LoVo (cell line): ENCODE data around the gene COPS6.

Source experiments
- DNase-seq: peaks from one replicate; pipeline ENCODE4 v3.0.0-alpha.2; 2016; ENCODE audit warnings: low spot score

The COPS6 gene

DNA sequence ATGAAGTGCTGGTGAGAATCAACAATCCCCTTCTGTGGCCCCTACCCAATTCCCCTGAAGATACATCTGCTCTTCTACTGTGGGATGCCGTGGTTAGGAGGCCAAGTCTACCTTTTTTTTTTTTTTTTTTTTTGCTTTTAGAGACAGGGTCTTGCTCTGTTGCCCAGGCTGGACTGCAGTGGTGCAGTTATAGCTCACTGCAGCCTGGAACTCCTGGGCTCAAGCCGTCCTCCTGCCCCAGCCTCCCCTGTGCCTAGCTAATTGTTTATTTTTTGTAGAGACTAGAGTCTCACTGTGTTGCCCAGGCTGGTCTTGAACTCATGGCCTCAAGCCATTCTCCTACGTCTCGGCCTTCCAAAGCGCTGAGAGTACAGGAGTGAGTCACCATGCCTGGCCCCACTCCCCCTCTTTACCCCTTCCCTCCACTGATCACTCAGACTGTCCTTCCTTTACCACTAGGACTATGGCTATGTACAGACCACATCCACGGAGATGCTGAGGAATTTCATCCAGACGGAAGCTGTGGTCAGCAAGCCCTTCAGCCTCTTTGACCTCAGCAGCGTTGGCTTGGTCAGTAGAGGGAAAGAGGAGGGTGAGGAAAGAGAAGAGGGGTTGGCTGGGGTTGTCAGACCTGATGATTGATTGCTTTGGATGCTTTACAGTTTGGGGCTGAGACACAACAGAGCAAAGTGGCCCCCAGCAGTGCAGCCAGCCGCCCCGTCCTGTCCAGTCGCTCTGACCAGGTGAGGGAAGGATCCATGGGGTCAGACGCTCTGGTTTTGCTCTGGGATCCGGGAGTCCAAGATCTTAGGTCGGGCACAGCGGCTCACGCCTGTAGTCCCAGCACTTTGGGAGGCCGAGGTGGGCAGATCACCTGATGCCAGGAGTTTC lies 14.4 kb downstream of the COPS6 start:
- no peak for DNase-seq

DNA sequence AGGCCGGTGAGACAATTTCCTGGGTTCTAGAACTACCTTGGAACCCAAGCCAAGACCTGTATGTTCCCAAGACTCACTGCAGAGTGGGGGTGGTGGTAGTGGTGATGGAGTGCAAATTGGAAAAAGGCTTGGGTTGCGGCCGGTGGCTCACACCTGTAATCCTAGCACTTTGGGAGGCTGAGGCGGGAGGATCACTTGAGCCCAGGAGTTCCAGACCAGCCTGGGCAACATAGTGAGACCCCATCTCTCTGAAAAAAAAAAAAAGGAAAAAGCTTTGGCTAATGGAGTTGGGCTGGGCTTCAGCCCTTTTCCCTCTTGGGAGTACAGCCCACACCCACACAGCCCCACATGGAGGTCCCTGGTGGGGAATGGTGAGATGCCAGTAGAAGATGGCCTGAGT lies 16.8 kb downstream of the COPS6 start:
- DNase-seq, result no peak

DNA sequence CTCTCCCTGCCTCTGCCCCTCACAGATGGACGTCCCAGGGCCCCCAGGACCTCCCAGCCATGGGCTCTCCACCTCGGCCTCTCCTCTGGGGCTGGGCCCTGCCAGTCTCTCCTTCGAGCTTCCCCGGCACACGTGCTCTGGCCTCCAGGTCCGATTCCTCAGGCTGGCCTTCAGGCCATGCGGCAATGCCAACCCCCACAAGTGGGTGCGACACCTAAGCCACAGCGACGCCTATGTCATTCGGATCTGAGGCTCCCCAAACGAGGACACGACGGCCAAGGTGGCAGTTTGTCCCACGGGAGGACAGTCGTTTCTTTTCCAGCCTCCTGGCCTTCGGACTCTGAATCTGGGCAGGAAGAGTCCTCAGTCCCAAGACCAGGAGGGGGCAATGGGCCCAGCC lies 17.9 kb downstream of the COPS6 start:
- DNase-seq, result no peak

DNA sequence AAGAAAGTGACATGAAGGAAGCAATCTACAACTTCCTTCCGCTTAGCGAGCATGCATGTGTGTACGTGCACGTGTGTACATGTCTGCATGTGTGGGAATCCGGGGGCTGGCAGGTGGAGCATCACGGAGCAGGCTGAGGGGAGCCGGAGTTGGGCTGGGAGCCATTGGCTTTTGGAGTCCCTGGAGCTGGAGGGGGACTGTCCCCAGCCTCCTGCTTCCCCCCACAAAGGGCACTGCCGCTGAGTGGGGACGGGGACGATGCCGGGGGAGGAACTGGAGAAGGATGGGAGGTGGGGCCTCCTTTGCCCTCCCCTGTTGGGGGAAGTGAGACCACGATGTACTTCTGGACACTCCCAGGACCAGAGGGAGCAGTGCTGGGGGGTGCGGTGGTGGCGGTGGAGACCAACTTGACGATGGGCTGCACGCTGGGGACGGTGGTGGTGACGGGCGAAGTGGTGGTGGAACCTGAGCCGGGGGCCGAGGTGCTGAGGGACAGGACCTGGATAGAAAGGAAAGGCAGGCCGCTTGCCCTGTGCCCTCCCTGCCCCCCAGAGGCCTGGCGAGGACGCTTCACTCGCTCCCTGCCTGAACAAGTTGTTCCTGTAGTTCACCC lies 18.5 kb downstream of the COPS6 start:
- DNase-seq, result no peak

DNA sequence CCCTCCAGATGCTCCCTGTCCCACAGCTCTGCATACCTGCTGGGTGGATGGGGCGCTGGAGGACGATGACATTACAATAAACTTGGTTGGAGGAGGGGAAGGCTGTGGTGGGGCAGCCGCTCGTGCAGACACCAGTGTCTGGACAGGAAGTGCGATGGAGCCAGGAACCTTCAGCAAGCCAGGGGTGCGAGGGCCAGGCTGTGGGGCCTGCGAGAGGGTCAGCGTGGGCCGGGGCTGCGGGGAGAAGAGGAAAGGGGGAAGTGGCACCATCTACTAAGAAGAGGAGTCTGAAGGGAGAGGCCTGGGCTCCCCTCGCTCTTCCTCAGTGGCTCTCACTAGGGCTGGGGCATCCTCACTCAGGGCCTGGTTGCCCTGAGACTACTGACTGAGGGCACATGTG lies 19.1 kb downstream of the COPS6 start:
- DNase-seq, result no peak

DNA sequence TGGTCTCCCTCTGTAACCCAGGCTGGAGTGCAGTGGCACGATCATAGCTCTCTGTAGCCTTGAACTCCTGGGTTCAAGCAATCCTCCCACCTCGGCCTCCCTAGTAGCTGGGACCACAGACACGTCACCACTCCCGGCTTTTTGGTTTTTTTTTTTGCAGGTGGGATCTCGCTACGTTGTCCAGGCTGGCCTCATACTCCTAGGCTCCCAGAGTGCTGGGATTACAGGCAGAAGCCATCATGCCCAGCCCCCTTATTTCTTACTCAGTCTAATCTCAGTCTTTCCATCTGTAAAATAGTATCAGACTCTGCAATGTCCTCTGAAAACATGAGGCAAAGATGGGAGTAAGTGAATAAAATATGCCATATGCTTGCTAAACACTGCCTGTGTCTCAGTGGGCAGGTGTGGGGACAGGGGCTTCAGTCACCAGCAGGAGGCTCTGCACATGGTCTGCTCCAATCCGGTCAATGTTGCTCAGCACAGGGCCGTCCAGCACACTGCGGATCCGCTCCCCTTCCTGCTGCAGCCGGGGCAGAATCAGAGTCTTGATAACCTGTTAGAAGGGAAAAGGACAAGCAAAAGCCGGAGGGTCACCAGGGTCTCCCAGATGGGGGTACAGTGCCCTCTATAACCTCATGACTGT lies 20.9 kb downstream of the COPS6 start:
- DNase-seq, result no peak

DNA sequence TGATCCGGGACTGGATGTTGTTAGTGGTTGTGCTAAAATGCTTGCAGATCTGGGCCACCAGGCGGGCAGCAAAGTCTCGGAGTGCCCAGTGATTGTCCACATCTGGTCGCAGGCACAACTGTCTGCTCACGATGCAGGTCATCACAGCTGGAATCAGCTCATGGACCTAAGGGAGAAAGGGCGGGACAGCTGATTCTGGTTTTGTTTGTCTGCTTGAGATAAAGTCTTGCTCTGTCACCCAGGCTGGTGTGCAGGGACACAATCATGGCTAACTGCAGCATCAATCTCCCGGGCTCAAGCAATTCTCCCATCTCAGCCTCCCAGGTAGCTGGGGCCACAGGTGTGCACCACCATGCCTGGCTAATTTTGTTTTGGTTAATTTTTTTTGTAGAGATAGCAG lies 22.4 kb downstream of the COPS6 start:
- no peak for DNase-seq

DNA sequence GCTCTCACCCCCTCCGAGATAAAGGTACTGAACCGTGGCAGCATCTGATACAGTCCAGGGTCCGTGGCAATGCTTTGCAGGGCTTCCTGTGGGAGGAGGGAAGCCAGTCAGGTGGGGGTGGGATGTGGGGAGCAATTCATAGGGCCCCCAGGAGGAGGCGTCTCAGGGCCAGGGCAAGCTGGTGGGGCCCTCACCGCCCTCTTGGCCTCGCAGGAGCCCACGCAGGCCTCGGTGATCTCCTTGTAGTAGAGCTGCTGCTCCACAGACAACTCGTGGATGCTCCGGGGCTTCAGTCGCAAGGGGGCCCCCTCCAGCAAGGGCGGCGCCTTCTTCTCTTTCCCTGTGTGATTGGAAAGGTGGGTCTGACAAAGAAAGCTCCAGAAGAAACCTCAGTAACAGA lies 23.1 kb downstream of the COPS6 start:
- DNase-seq, result no peak

DNA sequence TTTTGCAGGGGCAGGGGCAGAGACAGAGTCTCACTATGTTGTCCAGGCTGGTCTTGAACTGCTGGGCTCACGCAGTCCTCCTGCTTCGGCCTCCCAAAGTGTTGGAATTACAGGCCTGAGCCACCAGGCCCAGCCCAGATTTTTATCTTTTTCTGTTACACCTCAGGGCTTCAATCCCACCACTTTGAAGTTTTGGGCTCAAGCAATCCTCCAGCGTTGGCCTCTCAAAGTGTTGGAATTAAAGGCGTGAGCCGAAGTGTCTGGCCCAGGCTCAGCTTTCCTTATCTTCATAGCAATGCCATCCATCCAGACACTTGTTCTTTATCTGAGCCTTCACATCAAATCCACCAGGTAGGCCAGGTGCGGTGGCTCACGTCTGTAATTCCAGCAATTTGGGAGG lies 26.3 kb downstream of the COPS6 start:
- DNase-seq, result no peak

DNA sequence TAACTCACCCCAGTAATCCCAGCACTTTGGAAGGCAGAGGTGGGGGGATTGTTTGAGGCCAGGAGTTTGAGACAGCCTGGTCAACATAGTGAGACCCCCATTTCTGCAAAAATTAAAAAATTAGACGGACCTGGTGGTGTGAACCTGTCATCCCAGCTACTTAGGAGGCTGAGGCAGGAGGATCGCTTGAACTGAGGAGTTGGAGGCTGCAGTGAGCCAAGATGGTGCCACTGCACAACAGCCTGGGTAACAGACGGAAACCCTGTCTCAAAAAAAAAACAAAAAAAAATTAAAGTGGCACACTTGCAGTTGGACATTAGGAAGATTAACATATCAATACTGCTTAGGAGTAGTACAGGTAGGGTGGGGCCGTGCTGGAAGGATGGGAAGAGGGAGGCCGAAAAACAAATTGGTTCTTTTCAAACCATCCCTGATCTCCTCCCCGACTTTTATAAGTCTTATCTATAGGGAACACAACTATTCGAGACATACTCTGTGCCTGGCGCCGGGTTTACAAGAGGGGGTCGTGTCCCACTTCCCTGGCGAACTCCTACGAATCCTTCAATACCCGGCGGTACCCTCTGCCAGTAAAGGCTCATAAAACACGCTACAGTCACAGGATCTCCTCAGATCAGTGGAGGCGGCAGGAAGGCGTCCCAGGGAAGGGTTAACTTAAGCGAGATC lies 29.8 kb downstream of the COPS6 start:
- DNase-seq, result no peak

DNA sequence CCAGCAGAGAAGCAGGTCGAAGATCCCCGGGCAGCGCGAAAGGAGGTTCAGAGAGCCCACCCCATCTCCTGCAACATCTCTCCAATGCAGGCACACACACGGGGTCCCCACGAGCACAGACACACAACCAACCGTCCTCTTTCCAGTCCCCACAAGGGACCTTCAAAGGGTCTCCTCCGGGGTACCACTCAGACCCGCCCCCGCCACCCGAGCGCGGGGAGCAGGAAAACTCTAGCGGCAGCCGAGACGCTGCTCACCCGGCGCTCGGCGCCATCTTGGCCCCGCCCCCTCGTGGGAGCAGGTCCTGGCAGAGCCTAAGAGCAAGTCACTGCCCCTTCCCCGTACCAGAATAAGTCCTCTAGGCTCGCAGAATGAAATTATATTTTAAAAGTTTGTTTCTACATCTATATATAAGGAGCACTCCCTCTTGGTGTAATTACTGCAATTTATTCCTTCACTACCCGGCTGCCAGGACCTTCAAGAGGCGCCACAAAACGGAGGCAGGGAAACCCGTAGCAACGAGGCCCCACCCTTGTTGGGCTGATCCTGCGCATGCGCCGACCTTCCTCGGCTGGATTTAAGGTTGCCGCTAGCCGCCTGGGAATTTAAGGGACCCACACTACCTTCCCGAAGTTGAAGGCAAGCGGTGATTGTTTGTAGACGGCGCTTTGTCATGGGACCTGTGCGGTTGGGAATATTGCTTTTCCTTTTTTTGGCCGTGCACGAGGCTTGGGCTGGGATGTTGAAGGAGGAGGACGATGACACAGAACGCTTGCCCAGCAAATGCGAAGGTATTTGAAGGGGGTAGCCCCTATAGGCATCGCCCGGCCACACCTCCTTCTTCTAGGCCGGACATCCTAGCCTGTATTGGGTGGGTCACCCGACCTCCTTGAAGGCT lies 30.6 kb downstream of the COPS6 start, which contains the start of the genes CNPY4 and TAF6:
TSS of gene CNPY4 (plus strand) at position 563 of the 898 bp plus-strand sequence. CDS start at position 674, 111 bp downstream.
TSS of gene TAF6 (minus strand) at position 287 of the 898 bp plus-strand sequence. CDS start 5,149 bp downstream, outside the sequence.
- DNase-seq, result peak; percentile 99

DNA sequence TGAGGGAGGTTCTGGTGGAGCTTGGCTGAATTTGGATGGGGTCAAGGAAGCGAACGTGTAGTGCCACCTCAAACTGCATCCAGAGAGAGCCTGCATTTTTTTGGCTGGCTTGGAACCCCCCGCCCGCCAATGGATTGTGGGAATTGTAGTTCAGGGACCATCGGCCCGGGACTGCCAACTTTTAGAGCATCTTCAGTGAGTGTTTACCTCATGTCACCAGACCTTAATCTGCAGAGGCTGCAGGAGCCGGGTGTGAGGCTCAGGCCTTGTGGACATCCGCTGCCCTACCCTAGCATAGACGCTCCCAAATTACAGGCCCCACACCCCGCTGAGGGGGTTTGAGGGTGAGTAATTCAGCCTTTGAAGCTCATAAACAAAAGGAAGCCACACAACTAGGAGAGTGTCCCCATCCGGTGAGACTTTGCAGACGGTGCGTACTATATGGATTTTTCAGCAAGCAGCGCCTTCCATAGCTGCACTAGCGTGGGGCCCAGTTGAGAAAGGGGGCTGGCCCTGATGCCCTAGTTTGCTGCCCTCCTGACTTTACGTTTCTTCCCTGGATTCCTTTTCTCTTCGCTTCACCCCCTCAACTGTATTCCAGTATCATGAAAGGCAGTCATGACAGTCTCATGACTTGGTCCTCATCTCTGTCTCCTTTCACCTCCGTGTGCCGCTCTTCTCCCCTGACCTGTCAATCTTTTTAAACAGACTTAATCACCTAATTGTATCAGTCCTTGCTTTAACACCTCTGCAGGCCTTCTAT lies 31.4 kb downstream of the COPS6 start:
- no peak for DNase-seq

DNA sequence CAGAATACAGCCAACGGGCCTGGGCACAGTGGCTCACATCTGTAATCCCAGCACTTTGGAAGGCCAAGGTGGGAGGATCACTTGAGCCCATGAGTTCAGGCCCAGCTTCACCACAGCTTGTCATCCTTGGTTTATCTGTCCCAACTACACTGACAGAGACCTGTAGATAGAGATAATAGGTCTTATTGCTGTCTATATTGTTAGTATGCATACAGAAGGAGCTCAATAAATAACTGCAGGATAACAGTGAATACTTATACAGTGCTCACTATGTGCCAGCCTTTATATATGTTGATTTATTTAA lies 31.9 kb downstream of the COPS6 start:
- no peak for DNase-seq

DNA sequence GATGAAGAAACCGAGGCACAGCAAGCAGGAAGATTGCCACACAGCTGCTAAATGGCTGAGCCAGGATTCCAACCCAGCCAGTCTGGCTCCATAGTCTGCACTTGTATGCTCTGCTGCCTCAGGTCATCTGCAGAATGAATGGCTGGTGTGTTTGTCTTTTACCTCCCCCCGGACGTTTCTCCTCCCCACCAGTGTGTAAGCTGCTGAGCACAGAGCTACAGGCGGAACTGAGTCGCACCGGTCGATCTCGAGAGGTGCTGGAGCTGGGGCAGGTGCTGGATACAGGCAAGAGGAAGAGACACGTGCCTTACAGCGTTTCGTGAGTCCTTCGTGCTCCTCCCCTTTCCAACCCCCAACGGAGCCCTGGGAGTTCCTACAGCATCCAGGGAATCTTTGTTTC lies 33.3 kb downstream of the COPS6 start:
- DNase-seq, result no peak

DNA sequence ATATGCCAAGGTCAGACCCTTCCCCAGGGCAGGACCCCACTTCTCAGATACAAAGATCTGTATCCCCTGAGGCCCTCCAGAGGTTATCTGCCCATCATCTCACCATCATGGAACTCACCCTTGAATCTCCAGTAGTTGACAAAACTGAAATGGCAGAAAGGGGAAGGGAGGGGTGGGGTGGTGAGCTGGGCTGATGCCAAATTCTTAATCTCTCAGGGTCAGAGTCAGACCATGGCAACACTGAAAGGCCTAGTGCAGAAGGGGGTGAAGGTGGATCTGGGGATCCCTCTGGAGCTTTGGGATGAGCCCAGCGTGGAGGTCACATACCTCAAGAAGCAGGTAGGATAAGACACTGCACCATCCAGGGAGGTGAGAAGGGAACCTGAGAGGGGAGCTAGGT lies 33.8 kb downstream of the COPS6 start:
- no peak for DNase-seq

DNA sequence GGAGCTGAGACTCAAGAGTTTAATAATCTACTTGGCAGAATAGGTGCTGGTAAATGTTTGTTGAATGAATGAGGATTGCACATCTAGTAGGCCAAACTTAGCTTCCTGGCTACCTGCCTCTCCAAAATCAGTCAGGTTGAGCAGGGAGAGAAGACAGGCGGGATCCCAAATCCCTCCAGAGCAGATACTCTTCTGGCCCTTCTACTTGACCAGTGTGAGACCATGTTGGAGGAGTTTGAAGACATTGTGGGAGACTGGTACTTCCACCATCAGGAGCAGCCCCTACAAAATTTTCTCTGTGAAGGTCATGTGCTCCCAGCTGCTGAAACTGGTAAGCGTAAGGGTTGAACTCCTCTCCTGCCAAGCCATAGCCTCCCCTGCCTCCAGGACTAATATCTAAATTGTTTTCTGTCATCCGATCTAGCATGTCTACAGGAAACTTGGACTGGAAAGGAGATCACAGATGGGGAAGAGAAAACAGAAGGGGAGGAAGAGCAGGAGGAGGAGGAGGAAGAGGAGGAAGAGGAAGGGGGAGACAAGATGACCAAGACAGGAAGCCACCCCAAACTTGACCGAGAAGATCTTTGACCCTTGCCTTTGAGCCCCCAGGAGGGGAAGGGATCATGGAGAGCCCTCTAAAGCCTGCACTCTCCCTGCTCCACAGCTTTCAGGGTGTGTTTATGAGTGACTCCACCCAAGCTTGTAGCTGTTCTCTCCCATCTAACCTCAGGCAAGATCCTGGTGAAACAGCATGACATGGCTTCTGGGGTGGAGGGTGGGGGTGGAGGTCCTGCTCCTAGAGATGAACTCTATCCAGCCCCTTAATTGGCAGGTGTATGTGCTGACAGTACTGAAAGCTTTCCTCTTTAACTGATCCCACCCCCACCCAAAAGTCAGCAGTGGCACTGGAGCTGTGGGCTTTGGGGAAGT lies 35.8 kb downstream of the COPS6 start:
- DNase-seq, result no peak

DNA sequence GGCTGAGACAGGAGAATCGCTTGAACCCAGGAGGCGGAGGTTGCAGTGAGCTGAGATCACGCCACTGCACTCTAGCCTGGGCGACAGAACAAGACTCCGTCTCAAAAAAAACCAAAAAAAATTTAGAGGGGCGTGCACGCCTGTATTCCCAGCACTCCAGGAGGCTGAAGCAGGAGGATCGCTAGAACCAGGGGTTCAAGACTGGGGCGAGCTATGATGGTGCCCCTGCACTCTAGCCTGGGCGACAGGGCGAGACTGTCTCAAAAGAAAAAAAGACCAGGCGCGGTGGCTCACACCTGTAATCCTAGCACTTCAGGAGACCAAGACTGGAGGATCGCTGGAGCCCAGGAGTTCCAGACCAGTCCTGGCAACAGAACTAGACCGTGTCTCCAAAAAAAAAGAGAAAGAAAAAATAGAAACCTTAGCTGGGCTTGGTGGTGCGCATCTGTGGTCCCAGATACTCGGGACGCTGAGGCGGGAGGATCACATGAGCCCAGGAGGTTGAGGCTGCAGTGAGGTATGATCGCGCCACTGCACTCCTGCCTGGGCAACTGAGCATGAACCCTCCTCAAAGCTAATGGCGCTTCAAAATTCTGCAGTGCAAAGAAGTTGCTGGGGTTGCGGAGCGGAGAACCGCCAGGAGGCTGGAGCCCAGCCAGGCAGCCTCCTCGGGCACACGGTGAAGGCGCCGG lies 37.6 kb downstream of the COPS6 start:
- DNase-seq, result no peak

DNA sequence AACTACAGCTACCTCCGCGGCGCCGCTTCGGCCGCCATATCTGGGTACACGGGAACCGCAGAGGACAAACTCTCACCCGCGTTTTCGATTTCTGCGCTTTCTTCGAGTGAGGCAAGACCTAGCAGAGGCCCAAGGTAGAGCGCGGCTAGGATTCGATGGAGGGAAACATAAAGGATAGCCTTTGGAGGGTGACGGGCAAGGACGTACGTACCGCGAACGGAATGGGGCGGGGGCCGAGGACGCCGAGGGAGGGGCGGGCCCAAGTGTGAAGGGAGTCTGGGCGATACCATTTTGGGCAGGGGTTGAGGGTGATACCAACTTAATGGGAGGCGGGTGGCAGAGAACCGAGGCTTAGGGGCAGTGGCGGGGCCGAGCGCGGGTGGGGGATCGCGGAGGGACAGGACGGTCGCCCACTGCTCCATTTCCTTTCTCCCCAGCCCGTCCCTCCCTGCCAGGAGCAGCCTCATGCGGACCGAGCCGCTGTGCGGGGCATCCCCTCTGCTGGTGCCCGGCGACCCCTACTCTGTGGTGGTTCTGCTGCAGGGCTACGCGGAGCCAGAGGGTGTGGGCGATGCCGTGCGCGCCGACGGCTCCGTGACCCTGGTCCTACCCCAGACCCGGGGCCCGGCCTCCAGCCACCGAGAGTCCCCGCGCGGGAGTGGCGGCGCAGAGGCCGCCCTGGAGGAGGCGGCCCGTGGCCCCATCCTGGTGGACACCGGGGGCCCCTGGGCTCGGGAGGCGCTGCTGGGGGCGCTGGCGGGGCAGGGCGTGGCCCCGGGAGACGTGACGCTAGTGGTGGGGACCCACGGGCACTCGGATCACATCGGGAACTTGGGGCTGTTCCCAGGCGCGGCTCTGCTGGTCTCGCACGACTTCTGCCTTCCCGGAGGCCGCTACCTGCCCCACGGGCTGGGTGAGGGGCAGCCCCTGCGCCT lies 38.4 kb downstream of the COPS6 start, which contains the start of gene MBLAC1:
TSS of gene MBLAC1 (plus strand) at position 37 of the 935 bp plus-strand sequence. CDS start at position 466, 429 bp downstream.
- DNase-seq, result peak; percentile 95
